Adrenal gland (tissue), 12 donors: Measurements from ENCODE around the gene CHST3. TPM values are rescaled to one million over a fixed set of nuclear protein-coding genes. Genes with fewer than 3 reads are reported as not detected.

ENCODE experiments used
- DNase-seq, 7 donors: peaks; one replicate each; pipeline ENCODE4 v3.0.0-alpha.2; 2019 to 2020
- H3K27ac ChIP-seq, 5 donors: fragments of 200-600 bp; sonication (generic) in 4 of 5; 1 replicate in 3 of 5; 2 replicates in 2 of 5; pipeline versions ENCODE4 v1.5.1 to v1.8.0; 2016 to 2020; ENCODE audit warnings: mild to moderate bottlenecking in 1 of 5
- H3K27me3 ChIP-seq: fragments of 200-600 bp; 2 replicates; pipeline ENCODE4 v1.8.0; 2021
- H3K36me3 ChIP-seq, 2 donors: fragments of 200-600 bp; replicated peaks in 1 of 2; 1 replicate in 1 of 2; 2 replicates in 1 of 2; pipeline versions ENCODE4 v1.5.1 to v1.8.0; 2018 to 2022
- H3K4me1 ChIP-seq, 2 donors: fragments of 200-600 bp; replicated peaks in 1 of 2; 1 replicate in 1 of 2; 2 replicates in 1 of 2; pipeline versions ENCODE4 v1.5.1 to v1.8.0; 2018 to 2021
- H3K4me3 ChIP-seq, 4 donors: fragments of 200-600 bp; sonication (generic) in 3 of 4; one replicate each; pipeline ENCODE4 v1.5.1; 2016 to 2018
- H3K9me3 ChIP-seq, 3 donors: fragments of 200-600 bp; sonication (generic) in 1 of 3; replicated peaks in 1 of 3; 1 replicate in 2 of 3; 2 replicates in 1 of 3; pipeline versions ENCODE4 v1.5.1 to v1.8.0; 2016 to 2021
- CTCF ChIP-seq, 6 experiments: fragments of 450-650 bp in 4 of 6; fragments of 200-600 bp in 2 of 6; sonication (generic) in 1 of 6; IDR thresholded peaks; 1 replicate in 5 of 6; 2 replicates in 1 of 6; pipeline versions ENCODE4 v1.5.1 to v1.8.0; 2016 to 2021; ENCODE audit warnings: antibody characterized with exemption in 6 of 6, mild to moderate bottlenecking in 2 of 6, moderate library complexity in 1 of 6
- POLR2A ChIP-seq, 2 donors: fragments of 450-650 bp; IDR thresholded peaks; one replicate each; pipeline ENCODE4 v1.6.1; 2017; ENCODE audit warnings: antibody characterized with exemption in 2 of 2, mild to moderate bottlenecking in 2 of 2, moderate library complexity in 1 of 2
- WGBS, 4 donors: extraction: QIAGEN DNeasy Blood & Tissue Kit in 2 of 4; methylation state at CpG; one replicate each; pipeline versions ENCODE4 v1.1.5 to v1.1.7; 2013 to 2017; 5-methylcytosine and 5-hydroxymethylcytosine counted together
- intact Hi-C, 2 donors: fragments of 100-400 bp; cut with DNase I; formaldehyde crosslinking; loops; one replicate each; pipeline versions ENCODE4 v1.14.1 to v1.15.0; 2022 to 2023
- polyA plus RNA-seq, 3 donors: library from polyadenylated mRNA; stranded (reverse); fragments of 200-250 nt in 2 of 3; fragments of 350-450 nt in 1 of 3; fragmentation: Illumina TruSeq in 1 of 3; extraction: RNeasy Lipid Tissue Mini Kit (QIAGEN cat#74804) in 1 of 3; gene quantifications; one replicate each; pipeline ENCODE4 v1.2.3, GENCODE V29; 2013 to 2014
- total RNA-seq, 9 donors: library from RNA; depleted of rRNA in 4 of 9; stranded (reverse); fragments of >200 nt in 4 of 9; fragments of 120-200 nt in 1 of 9; fragmentation: NEBNext Ultra II Directional in 1 of 9; extraction: Animal tissue kit (Norgen Biotek cat#: 25700) in 1 of 9; gene quantifications; one replicate each; pipeline versions ENCODE4 v1.1.0 to v1.2.4, GENCODE V29; 2013 to 2023
- donor health status: healthy with polysubstance abuse.
- donor health status: Bipolar disorder and iron deficiency.
- donor health status: DM: yes; HTN: yes; CAD: no.
- donor health status: DM: no; HTN: no; CAD: no.
- donor health status: DM: no; HTN: no; CAD: no.
- donor health status: DM: yes; HTN: yes; CAD: no.

Gene CHST3
- total and polyA plus RNA-seq, 12 donors = 3.9 to 49.7 (median 32.6) TPM

DNA sequence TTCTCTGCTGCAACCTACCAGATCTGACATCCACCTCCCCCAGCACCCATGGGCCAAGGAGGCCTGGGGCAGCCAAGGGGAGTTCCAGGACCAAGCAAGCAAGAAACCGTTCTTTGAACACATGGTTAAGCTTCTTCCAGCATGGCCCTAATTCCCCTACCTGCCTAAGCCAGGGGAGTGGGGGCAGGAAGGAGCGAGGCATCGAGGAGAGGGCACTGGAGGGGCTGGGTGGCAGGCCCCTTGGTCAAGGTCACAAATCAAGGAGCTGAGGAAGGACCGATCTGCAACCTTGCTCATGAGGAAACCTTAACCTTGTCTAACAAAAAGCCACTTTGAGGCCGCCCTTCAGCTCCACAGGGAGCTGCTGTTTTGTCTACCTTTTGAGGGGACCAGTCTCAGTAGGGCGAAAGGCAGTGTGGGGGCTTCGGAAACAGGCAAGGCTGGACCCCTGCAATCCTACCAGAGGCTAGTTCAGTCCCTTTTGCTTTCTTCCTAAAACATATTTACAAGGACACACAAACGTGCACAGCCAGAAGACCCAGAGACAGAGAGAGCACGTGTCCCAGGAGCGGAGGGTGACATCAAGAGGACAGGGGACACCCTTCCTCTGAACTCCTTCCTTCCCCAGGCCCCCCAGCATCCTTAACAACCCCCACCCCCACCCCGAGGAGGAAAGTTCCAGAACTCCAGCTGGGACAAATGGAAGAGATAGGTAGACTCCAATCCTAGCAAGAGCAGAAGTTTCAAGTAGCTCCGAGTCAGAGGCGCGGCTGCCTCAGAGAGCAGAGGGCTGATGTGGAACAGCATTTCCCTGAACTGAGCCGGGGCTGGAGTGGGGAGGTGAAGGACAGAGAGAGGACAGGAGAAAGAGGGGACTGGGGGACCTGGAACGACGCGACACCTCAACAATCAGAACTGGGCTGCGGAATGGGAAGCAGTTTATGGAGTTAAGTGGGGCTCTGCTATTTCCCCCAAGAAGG lies 95.9 kb downstream of the CHST3 start:
- Histone ChIP-seq H3K4me3 (no peak overlapping the region), H3K27me3 (no peaks in the 10 kb centered on the region), H3K9me3 (no peaks in the 10 kb centered on the region), H3K36me3 (no peaks in the 10 kb centered on the region), H3K27ac (no peak overlapping the region), H3K4me1 (peaks cover 10 to 11% of the 10 kb centered on the region in 2 donors)
- intact Hi-C loops = no loop called here
- WGBS, 4 donors = 83 to 88% (median 85%) methylated on average over 16 to 19 of the region's 19 CpGs
- TF ChIP-seq CTCF (IDR thresholded peaks at IDR 0.05) (no peak), POLR2A (IDR thresholded peaks at IDR 0.05) (no peak)
- DNase-seq = no peak

- DNase-seq = no peak
- intact Hi-C loops = no loop called here
- WGBS, 4 donors = 88 to 89% (median 88%) methylated on average over 4 to 5 of the region's 5 CpGs
- peak overlapping the region in 4 of 5 donors; percentile 82 to 91 (median 88) for H3K27ac ChIP-seq
- TF ChIP-seq POLR2A (IDR thresholded peaks at IDR 0.05) (no peak), CTCF (IDR thresholded peaks at IDR 0.05) (no peak)
- H3K4me1 ChIP-seq = peaks cover 10 to 22% of the 10 kb centered on the region in 2 donors
- no peaks in the 10 kb centered on the region for H3K9me3 ChIP-seq
- no peaks in the 10 kb centered on the region for H3K36me3 ChIP-seq
- H3K4me3 ChIP-seq = no peak overlapping the region
- no peaks in the 10 kb centered on the region for H3K27me3 ChIP-seq
Measured at GRCh38 chr10:72061491-72061890, 97.3 kb downstream of the CHST3 start.

DNA sequence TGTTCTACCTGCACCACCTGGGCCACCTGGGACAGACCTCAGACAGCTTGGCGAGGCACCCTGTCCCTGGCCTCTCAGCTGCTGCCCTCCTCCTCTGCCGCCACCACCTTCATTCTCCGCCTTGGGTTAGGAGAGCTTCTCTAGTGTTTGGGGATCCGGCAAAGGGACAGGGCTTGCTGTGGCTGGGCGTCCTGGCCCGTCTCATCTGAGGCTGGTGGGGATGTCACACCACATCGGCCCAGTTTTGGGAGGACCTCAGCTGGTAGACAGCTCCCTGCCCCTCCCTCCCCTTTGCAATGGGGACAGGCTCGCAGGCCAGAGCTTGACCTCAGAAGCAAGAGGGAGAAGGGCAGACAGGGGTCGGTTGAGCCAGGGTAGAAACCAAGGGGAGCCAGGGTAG lies 97.7 kb downstream of the CHST3 start:
- H3K27ac ChIP-seq = peak overlapping the region; percentile 59 to 91 (median 86)
- WGBS, 4 donors = 57 to 72% (median 69%) methylated on average over 4 to 9 of the region's 9 CpGs
- H3K9me3 ChIP-seq = no peaks in the 10 kb centered on the region
- H3K27me3 ChIP-seq = no peaks in the 10 kb centered on the region
- peak in 3 of 7 donors; percentile 47 to 57 (median 54) for DNase-seq
- H3K4me1 ChIP-seq = peaks cover 10 to 24% of the 10 kb centered on the region in 2 donors
- no peaks in the 10 kb centered on the region for H3K36me3 ChIP-seq
- intact Hi-C loops = no loop called here
- TF ChIP-seq CTCF (IDR thresholded peaks at IDR 0.05) (no peak), POLR2A (IDR thresholded peaks at IDR 0.05) (no peak)
- no peak overlapping the region for H3K4me3 ChIP-seq

- H3K27me3 ChIP-seq = no peaks in the 10 kb centered on the region
- H3K27ac ChIP-seq = peak overlapping the region; percentile 59 to 91 (median 86)
- peaks cover 10 to 27% of the 10 kb centered on the region in 2 donors for H3K4me1 ChIP-seq
- TF ChIP-seq POLR2A (IDR thresholded peaks at IDR 0.05) (peak in 1 of 2 donors; percentile 14), CTCF (IDR thresholded peaks at IDR 0.05) (no peak)
- no peaks in the 10 kb centered on the region for H3K9me3 ChIP-seq
- 65 to 78% (median 68%) methylated on average over 10 of the region's 10 CpGs for WGBS, 4 donors
- H3K4me3 ChIP-seq = no peak overlapping the region
- peak; percentile 78 to 95 (median 87) for DNase-seq
- intact Hi-C loops = no loop called here
- H3K36me3 ChIP-seq = no peaks in the 10 kb centered on the region
Measured at GRCh38 chr10:72062382-72062781, 98.2 kb downstream of the CHST3 start.

Other genes with a start within 250 kb of the CHST3 start
- gene C10orf105, start 244.6 kb upstream of the CHST3 start, total RNA-seq = under 1 TPM in 7 of 9 donors, not detected in 2; under 0.01 to 0.48 (median 0.08) TPM
- gene C10orf105, start 244.6 kb upstream of the CHST3 start, polyA plus RNA-seq = under 1 TPM; 0.07 to 0.08 (median 0.07) TPM
- 10 to 100 TPM in 8 of 9 donors, 1 to 10 TPM in 1; 8.0 to 71.7 (median 41.4) TPM for gene VSIR, start 190.9 kb upstream of the CHST3 start, total RNA-seq
- 10 to 100 TPM; 10.8 to 17.1 (median 15.3) TPM for gene VSIR, start 190.9 kb upstream of the CHST3 start, polyA plus RNA-seq
- 1,000 to 10,000 TPM; 1,087 to 3,452 (median 2,251) TPM for gene PSAP, start 113.1 kb upstream of the CHST3 start, total RNA-seq
- gene PSAP, start 113.1 kb upstream of the CHST3 start, polyA plus RNA-seq = 1,000 to 10,000 TPM in 1 of 3 donors, 100 to 1,000 TPM in 2; 623 to 1,694 (median 805) TPM
- gene SPOCK2, start 124.2 kb downstream of the CHST3 start, total RNA-seq = 10 to 100 TPM; 13.8 to 68.9 (median 38.2) TPM
- gene SPOCK2, start 124.2 kb downstream of the CHST3 start, polyA plus RNA-seq = 10 to 100 TPM; 11.7 to 57.8 (median 23.6) TPM